BJ (cell line): ENCODE measurements around the gene NMRK1. TPM values are rescaled to one million over a fixed set of nuclear protein-coding genes. Genes with fewer than 3 reads are reported as not detected.

ENCODE experiments used
- CTCF ChIA-PET: fragments of 350-600 bp; formaldehyde crosslinking; extraction: SDS; loops from one replicate; lab custom pipeline; 2021; ENCODE audit warnings: antibody characterized with exemption, inconsistent platforms; lab: Yijun Ruan, JAX
- POLR2A ChIA-PET: fragments of 300-600 bp; sonication (Branson Sonifier 250); formaldehyde crosslinking; extraction: SDS; loops from one replicate; lab custom pipeline; 2021; ENCODE audit warnings: antibody characterized with exemption; lab: Charles Lee
- DNase-seq: peaks from one replicate; pipeline ENCODE4 v3.0.0-alpha.2; 2011; ENCODE audit warnings: low read depth
- H3K27me3 ChIP-seq: 2 replicates; pipeline ENCODE4 v1.6.0; 2011; ENCODE audit warnings: low read length; ENCODE audit not compliant: control insufficient read depth, insufficient read depth
- H3K36me3 ChIP-seq: 2 replicates; pipeline ENCODE4 v1.5.1; 2011; ENCODE audit warnings: low read length; ENCODE audit not compliant: control insufficient read depth, insufficient read depth
- H3K4me3 ChIP-seq: 2 replicates; pipeline ENCODE4 v1.5.1; 2011; ENCODE audit warnings: low read depth, mild to moderate bottlenecking, control low read depth, low read length
- CTCF ChIP-seq: IDR thresholded peaks from 2 replicates; pipeline ENCODE4 v1.5.1; 2011; ENCODE audit warnings: low read depth, mild to moderate bottlenecking, control low read depth, inconsistent platforms, low read length, moderate library complexity; ENCODE audit not compliant: insufficient read depth
- polyA plus RNA-seq: library from polyadenylated mRNA; depleted of rRNA; stranded (reverse); fragments of >200 nt; gene quantifications from 2 replicates; pipeline ENCODE4 v1.2.3, GENCODE V29; 2011; rRNA removed
- small RNA-seq: library from RNA; depleted of rRNA; stranded (forward); fragments of <200 nt; gene quantifications from one replicate; pipeline ENCODE3, GENCODE V24; 2012; ENCODE audit warnings: low replicate concordance, low read depth; ENCODE audit not compliant: insufficient read length

Gene NMRK1
- polyA plus RNA-seq, 1 experiment = 13.2 TPM

- ChIA-PET POLR2A (no interaction called here), CTCF (interaction anchor here (1.2 to 2.4 kb wide), 4 partner anchors 11 to 240 kb away, joined by 3 to 11 read pairs (median 4); partner anchors contain the start of gene CARNMT1)
- Histone ChIP-seq H3K27me3 (no peaks in the 10 kb centered on the region), H3K36me3 (no peaks in the 10 kb centered on the region), H3K4me3 (no peak overlapping the region)
- no peak for DNase-seq
- no peak for TF ChIP-seq CTCF
Measured at GRCh38 chr9:75013735-75014134, 74.2 kb downstream of the NMRK1 start.

Small RNA genes within 50 kb of the gene (small RNA-seq; reads per million reads assigned to genes)
- not detected for gene RF02271

Other genes starting within 250 kb of the NMRK1 start
- 0.02 and 0.10 TPM in 2 replicates for gene TRPM6, start 200.2 kb downstream of the NMRK1 start, polyA plus RNA-seq
- 1.0 and 2.2 TPM in 2 replicates for gene C9orf40, start 135.2 kb downstream of the NMRK1 start, polyA plus RNA-seq
- gene CARNMT1, start 59.9 kb downstream of the NMRK1 start, polyA plus RNA-seq = 2.3 and 5.5 TPM in 2 replicates
- gene OSTF1, start 359 bp upstream of the NMRK1 start, polyA plus RNA-seq = 15.5 and 26.9 TPM in 2 replicates